Epithelial cell of esophagus (primary cell): ENCODE measurements around the gene LRRC38.

ENCODE experiments used
- DNase-seq: peaks from one replicate; pipeline ENCODE4 v3.0.0; 2010; ENCODE audit warnings: low read depth
- H3K4me3 ChIP-seq: 2 replicates; pipeline ENCODE4 v1.5.1; 2011; ENCODE audit warnings: mild to moderate bottlenecking, low read length, control low read depth
- CTCF ChIP-seq: IDR thresholded peaks from 2 replicates; pipeline ENCODE4 v1.5.1; 2011; ENCODE audit warnings: low read depth, mild to moderate bottlenecking, low read length, control low read depth, inconsistent platforms; ENCODE audit not compliant: insufficient read depth; ENCODE audit errors: missing control alignments

The LRRC38 gene

DNA sequence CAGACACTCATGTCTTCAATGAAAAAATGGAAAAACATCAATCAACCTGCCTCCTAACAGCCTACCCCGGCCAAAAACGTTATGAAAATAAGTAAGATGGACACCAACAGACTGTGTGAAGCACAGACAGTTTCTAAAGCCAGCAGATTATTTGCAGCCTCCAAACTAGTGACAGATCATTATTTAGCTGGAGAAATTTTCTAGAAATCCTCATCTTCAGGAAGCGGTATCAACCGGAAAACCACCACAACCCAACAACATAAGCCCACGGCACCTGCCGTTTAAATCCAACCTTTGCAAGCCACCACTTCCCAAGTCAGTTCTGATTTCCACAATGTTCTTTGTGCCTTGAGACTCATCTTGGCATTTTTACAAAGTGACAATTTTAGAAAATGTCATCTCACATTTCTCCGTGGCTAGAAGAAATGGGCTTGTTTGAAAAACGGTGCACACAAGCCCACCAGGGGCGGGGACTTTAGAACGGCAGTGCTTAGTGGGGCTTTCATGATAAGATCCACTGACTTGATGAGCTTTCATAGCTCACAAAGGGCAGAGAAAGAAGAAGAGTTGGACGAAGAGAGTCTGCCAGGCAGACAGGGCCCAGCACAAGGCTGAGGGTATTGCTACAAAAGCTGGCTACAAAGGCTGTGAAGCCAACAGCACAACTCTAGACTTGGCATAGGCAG is 34.5 kb downstream of the LRRC38 start:
- DNase-seq: no peak
- no peak for TF ChIP-seq CTCF
- no peak overlapping the region for H3K4me3 ChIP-seq

- no peak for DNase-seq
- no peak overlapping the region for H3K4me3 ChIP-seq
- no peak for TF ChIP-seq CTCF
These were observed 35.1 kb downstream of the LRRC38 start for GRCh38 chr1:13478692-13479091.

DNA sequence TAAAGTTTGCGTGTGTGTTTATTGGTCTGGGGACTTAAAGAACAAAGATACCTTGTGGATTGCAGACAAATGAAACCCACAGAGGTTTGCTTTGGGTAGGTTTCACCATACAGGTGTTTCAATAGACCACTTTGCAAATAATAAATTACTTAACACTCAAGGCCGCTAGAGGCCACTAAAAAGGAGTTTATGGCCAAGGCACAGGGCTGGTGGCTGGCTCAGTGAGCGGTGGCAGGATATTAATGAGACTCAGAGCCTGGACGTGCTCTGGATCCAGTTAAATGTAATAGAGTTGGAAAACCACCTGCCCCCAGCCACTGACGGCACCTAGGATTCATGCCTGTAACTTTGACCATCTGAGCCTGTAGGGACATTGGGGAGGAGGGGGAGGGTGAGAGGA is 44.5 kb downstream of the LRRC38 start:
- no peak for TF ChIP-seq CTCF
- peak; percentile 16 for DNase-seq
- H3K4me3 ChIP-seq: no peak overlapping the region

- no peak for TF ChIP-seq CTCF
- H3K4me3 ChIP-seq: no peak overlapping the region
- no peak for DNase-seq
These were observed 48.3 kb downstream of the LRRC38 start for GRCh38 chr1:13465515-13465914.

DNA sequence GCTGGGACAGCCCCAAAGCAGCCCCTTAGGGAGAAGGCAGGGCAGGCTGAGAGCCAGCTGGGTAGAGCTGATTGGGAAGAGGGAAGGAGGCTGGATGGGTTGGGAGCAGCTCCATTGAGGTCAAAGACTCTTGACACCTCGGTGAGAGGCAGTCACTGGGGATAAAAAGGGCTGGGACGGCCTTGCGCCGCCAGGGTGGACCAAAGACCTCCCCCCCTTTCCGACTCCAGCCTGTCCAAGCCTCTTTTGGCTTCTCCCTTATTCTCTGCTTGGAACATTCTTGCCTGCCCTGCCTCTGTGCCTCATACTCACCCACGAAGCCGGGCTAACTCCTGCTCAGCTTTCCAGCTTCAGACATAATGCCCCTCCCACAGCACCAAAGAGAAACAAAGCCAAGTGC is 51.1 kb downstream of the LRRC38 start:
- no peak for DNase-seq
- TF ChIP-seq CTCF: no peak
- no peak overlapping the region for H3K4me3 ChIP-seq

GRCh38 chr1:13461977-13462376 is 51.8 kb downstream of the LRRC38 start:
- H3K4me3 ChIP-seq: no peak overlapping the region
- no peak for TF ChIP-seq CTCF
- no peak for DNase-seq

GRCh38 chr1:13456904-13457532 is 56.8 kb downstream of the LRRC38 start:
- H3K4me3 ChIP-seq: no peak overlapping the region
- DNase-seq: no peak
- no peak for TF ChIP-seq CTCF
